Right lobe of liver (tissue), 6 donors: ENCODE measurements around the gene CLMN. TPM values are rescaled to one million over a fixed set of nuclear protein-coding genes. Genes with fewer than 3 reads are reported as not detected.
A peak's percentile ranks its signal among the peaks of the same experiment; 100 is the strongest.

ENCODE experiments used
- ATAC-seq, 4 donors: fragments of 200-7000 bp; cut with Tn5 transposase; one replicate each; pipeline ENCODE4 v1.9.1; 2020; ENCODE audit warnings: mild to moderate bottlenecking in 4 of 4, moderate library complexity in 4 of 4
- DNase-seq, 3 donors: peaks; one replicate each; pipeline ENCODE4 v3.0.0-alpha.2; 2020
- H3K27ac ChIP-seq, 3 donors: fragments of 200-600 bp; one replicate each; pipeline ENCODE4 v1.8.0; 2022
- H3K27me3 ChIP-seq, 2 donors: fragments of 200-600 bp; one replicate each; pipeline ENCODE4 v1.8.0; 2022
- H3K36me3 ChIP-seq, 4 donors: fragments of 200-600 bp; sonication (generic) in 1 of 4; one replicate each; pipeline versions ENCODE4 v1.5.1 to v1.8.0; 2017 to 2022; ENCODE audit warnings: control low read depth in 1 of 4
- H3K4me1 ChIP-seq, 4 donors: fragments of 200-600 bp; sonication (generic) in 1 of 4; one replicate each; pipeline versions ENCODE4 v1.5.1 to v1.8.0; 2017 to 2022; ENCODE audit warnings: control low read depth in 1 of 4
- H3K4me3 ChIP-seq, 3 donors: fragments of 200-600 bp; one replicate each; pipeline ENCODE4 v1.8.0; 2022
- H3K9me3 ChIP-seq, 4 donors: fragments of 200-600 bp; sonication (generic) in 1 of 4; one replicate each; pipeline versions ENCODE4 v1.5.1 to v1.8.0; 2017 to 2022; ENCODE audit warnings: control low read depth in 1 of 4
- POLR2A ChIP-seq: fragments of 450-650 bp; IDR thresholded peaks from one replicate; pipeline ENCODE4 v1.6.1; 2017; ENCODE audit warnings: antibody characterized with exemption, mild to moderate bottlenecking
- WGBS: methylation state at CpG from one replicate; pipeline ENCODE4 v1.1.6; 2018; ENCODE audit warnings: low coverage, low lambda C conversion rate; ENCODE audit not compliant: insufficient coverage; ENCODE audit errors: missing lambda C conversion rate; 5-methylcytosine and 5-hydroxymethylcytosine counted together
- intact Hi-C, 2 donors: fragments of 100-400 bp; cut with DNase I; formaldehyde crosslinking; loops; one replicate each; pipeline versions ENCODE4 v1.11.2 to v1.14.1; 2022
- total RNA-seq, 6 experiments: library from RNA; depleted of rRNA in 2 of 6; stranded (reverse); fragments of >200 nt in 2 of 6; fragmentation: NEBNext Ultra II Directional in 3 of 6; extraction: Animal tissue kit (Norgen Biotek cat#: 25700) in 3 of 6; gene quantifications; one replicate each; pipeline versions ENCODE4 v1.1.0 to v1.2.4, GENCODE V29; 2016 to 2023
- TF ChIP-seq, protein P1 (sequence below), 4 donors: fragments of 200-600 bp in 3 of 4; fragments of 450-650 bp in 1 of 4; IDR thresholded peaks; one replicate each; pipeline versions ENCODE4 v1.5.1 to v1.8.0; 2016 to 2022; ENCODE audit warnings: antibody characterized with exemption in 4 of 4, mild to moderate bottlenecking in 2 of 4
- donor health status: DM: no; HTN: yes; CAD: no.
- donor health status: DM: no; HTN: no; CAD: no.
- donor health status: DM: no; HTN: no; CAD: no.
- donor health status: DM: no; HTN: yes; CAD: no.
- donor health status: DM: no; HTN: yes; CAD: no.

The CLMN gene
- total RNA-seq, 6 experiments from 2014 or later, result 18.4 to 91.8 (median 47.8) TPM

DNA sequence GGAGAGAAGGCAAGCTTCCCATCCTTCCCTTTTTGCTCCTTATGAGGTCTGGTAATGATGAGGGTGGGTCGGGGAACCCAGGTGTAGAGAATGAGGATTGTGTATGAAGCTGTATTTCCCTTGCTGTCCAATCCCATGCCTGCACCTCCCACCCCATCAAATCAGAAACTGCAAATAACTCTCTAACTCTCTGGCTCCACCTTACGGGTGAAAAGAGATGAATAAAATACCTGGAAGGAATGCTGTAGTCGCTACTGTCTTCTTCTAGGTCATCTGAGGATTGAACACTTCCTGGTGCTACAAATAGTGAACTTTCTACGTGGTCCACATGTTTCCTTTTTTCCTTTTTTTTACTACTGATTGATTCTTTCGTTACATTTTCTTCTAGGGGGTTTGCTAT is 123.4 kb downstream of the CLMN start:
- TF ChIP-seq POLR2A, result no peak
- TF ChIP-seq, protein P1, sequence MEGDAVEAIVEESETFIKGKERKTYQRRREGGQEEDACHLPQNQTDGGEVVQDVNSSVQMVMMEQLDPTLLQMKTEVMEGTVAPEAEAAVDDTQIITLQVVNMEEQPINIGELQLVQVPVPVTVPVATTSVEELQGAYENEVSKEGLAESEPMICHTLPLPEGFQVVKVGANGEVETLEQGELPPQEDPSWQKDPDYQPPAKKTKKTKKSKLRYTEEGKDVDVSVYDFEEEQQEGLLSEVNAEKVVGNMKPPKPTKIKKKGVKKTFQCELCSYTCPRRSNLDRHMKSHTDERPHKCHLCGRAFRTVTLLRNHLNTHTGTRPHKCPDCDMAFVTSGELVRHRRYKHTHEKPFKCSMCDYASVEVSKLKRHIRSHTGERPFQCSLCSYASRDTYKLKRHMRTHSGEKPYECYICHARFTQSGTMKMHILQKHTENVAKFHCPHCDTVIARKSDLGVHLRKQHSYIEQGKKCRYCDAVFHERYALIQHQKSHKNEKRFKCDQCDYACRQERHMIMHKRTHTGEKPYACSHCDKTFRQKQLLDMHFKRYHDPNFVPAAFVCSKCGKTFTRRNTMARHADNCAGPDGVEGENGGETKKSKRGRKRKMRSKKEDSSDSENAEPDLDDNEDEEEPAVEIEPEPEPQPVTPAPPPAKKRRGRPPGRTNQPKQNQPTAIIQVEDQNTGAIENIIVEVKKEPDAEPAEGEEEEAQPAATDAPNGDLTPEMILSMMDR (IDR thresholded peaks at IDR 0.05), result peak in 3 of 4 donors; percentile 14 to 20 (median 20)
- ATAC-seq (peak; percentile 34 to 50 (median 41)), DNase-seq (no peak)
- WGBS, result 38% methylated on average over 5 of the region's 5 CpGs
- Histone ChIP-seq H3K27ac (no peak overlapping the region), H3K27me3 (no peaks in the 10 kb centered on the region), H3K36me3 (peaks cover 0 to 19% (median 0%) of the 10 kb centered on the region in 4 donors), H3K4me3 (no peak overlapping the region), H3K9me3 (no peaks in the 10 kb centered on the region), H3K4me1 (no peaks in the 10 kb centered on the region)
- intact Hi-C loops, result no loop called here

DNA sequence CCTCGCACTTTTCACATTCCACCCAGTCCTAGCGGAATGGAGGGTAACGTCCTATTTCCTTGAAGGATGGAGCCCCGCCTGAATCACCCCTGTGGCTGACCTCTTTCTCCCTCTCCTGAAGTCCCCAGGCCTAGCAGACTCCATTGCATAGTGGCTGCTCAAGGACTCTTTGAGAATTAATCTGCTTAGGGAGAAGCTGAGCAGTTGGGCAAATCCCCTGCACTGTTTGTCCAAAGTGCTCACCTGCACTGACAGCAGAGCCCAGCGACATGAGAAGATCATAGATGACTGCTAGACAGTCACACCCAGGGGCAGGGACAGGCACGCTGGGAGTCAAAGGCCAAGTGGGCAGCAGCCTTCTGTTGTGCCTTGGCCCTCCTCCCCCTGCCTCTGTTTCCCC is 124.7 kb downstream of the CLMN start:
- no peak overlapping the region for H3K27ac ChIP-seq
- WGBS, result 40% methylated on average over 1 of the region's 6 CpGs
- H3K27me3 ChIP-seq, result no peaks in the 10 kb centered on the region

DNA sequence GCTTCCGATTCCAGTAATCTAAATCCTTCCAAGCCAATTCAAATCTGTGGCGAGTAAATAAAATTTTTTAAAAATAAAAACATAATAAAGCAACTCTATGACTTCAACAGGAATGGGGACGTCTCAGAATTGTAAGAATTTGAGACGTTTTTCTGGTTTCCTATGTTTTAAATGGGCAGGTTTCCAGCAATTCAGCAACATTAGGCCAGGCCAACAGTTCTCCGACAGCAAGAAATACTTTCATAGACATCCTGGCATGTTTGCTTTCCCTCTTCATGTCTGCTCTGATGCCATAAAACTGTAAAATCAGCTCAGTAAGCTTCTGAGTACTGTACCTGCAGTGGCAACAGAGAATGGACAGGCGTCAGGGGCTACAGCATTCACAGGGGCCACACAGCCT is 126.6 kb downstream of the CLMN start:
- Histone ChIP-seq H3K36me3 (peaks cover 0 to 10% (median 0%) of the 10 kb centered on the region in 4 donors), H3K9me3 (no peaks in the 10 kb centered on the region), H3K4me1 (no peaks in the 10 kb centered on the region), H3K4me3 (no peak overlapping the region), H3K27ac (no peak overlapping the region), H3K27me3 (no peaks in the 10 kb centered on the region)
- WGBS, result 69% methylated on average over 6 of the region's 6 CpGs
- intact Hi-C loops, result no loop called here
- DNase-seq (no peak), ATAC-seq (no peak)
- TF ChIP-seq POLR2A, result no peak
- TF ChIP-seq, protein P1 (IDR thresholded peaks at IDR 0.05), result no peak

More for the DNA sequence above, 124.7 kb downstream of the CLMN start:
- no peak for DNase-seq
- H3K4me1 ChIP-seq, result no peaks in the 10 kb centered on the region
- peaks cover 0 to 11% (median 0%) of the 10 kb centered on the region in 4 donors for H3K36me3 ChIP-seq
- TF ChIP-seq POLR2A, result no peak
- TF ChIP-seq, protein P1 (IDR thresholded peaks at IDR 0.05), result no peak
- H3K4me3 ChIP-seq, result no peak overlapping the region
- no peak for ATAC-seq
- no peaks in the 10 kb centered on the region for H3K9me3 ChIP-seq
- intact Hi-C loops, result no loop called here

DNA sequence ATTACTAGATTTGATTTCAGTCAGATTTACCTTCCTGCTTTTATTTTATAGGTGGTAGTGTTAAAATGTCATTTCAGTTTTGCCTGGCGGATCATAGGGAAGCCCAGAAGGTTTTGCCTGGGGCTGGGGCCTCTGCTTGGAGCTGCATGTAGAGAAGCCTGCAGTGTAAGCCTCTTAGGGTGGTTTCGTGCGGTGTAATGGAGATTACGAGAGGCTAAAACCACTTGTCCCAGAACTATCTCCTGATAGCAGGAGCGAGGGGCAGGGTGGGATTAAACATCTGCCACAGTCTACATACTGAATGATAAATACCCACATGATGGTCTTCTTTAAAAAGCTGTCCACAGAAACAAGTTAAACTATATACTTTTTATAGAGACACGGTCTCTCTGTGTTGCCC is 127.4 kb downstream of the CLMN start:
- peaks cover 0 to 10% (median 0%) of the 10 kb centered on the region in 4 donors for H3K36me3 ChIP-seq
- no peak overlapping the region for H3K4me3 ChIP-seq
- intact Hi-C loops, result no loop called here
- DNase-seq (no peak), ATAC-seq (no peak)
- H3K9me3 ChIP-seq, result no peaks in the 10 kb centered on the region
- no peaks in the 10 kb centered on the region for H3K4me1 ChIP-seq
- H3K27ac ChIP-seq, result no peak overlapping the region
- TF ChIP-seq, protein P1 (IDR thresholded peaks at IDR 0.05), result no peak
- no peak for TF ChIP-seq POLR2A
- 100% methylated on average over 6 of the region's 6 CpGs for WGBS
- H3K27me3 ChIP-seq, result no peaks in the 10 kb centered on the region
